ENCODE data around the gene S100G. TPM values are rescaled to one million over a fixed set of nuclear protein-coding genes. Genes with fewer than 3 reads are reported as not detected.
A peak's percentile ranks its signal among the peaks of the same experiment; 100 is the strongest.

The S100G gene
- polyA plus RNA-seq, 1 donor from 2014 or later = not detected

DNA sequence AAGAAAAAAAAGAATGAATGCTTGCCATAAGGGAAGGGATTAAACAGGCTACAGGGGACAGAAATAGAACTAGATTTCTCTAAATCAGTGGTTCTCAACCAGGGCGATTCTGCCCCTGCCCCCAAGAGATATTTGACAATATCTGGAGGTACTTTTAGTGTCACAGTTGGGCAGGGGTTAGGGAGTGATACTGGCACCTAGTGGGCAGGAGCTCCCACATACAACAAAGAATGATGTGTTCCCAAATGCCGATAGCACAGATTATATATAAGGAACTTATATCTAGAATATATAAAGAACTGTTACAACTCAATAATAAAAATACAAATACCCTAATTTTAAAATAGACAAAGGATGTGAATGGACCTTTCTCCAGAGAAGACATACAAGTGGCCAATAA lies 14.7 kb downstream of the S100G start:
- Mint-ChIP-seq H3K27ac (no peak overlapping the region), H3K4me1 (peaks cover 0 to 1% (median 0%) of the 10 kb centered on the region in 3 donors), H3K9me3 (no peaks in the 10 kb centered on the region), H3K36me3 (peaks cover 8% of the 10 kb centered on the region), H3K4me3 (no peak overlapping the region), H3K27me3 (peaks cover 2% of the 10 kb centered on the region)

DNA sequence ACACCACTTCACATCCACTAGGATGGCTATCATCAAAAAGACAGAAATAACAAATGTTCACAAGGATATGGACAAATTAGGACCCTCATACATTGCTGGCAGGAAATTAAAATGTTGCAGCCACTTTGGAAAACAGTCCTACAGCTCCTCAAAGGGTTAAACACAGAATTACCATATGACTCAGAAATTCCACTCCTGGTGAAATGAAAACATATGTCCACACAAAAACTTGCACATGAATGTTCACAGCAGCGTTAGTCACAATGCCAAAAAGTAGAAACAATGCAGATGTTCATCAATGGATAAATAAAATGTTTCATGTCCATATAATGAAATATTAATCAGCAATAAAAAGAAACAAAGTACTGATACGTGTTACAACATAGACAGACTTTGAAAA lies 15.1 kb downstream of the S100G start:
- Mint-ChIP-seq H3K27me3 (no peaks in the 10 kb centered on the region), H3K36me3 (peaks cover 8% of the 10 kb centered on the region), H3K9me3 (no peaks in the 10 kb centered on the region)

DNA sequence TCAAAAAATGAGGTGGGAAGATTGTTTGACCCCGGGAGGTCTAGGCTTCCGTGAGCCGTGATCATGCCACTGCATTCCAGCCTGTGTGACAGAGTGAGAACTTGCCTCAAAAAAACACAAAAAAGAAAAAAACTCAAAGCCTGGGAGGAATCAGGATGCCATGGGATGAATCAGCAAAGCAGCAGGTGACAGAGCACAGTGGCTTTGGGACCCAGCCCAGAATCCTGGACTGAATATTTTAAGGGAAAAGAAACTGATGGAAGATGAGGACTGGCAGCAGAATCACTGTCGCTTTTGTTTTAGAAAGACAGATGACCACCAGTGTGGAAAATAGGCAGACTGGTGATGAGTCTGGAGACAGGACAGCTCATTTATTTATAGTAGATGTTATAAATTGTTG lies 16.6 kb downstream of the S100G start:
- no peaks in the 10 kb centered on the region for H3K9me3 Mint-ChIP-seq
- no peak overlapping the region for H3K27ac Mint-ChIP-seq
- peaks cover 0 to 1% (median 0%) of the 10 kb centered on the region in 3 donors for H3K4me1 Mint-ChIP-seq
- H3K27me3 Mint-ChIP-seq = no peaks in the 10 kb centered on the region
- peaks cover 8% of the 10 kb centered on the region for H3K36me3 Mint-ChIP-seq
- H3K4me3 Mint-ChIP-seq = no peak overlapping the region

More for the DNA sequence above, 15.1 kb downstream of the S100G start:
- Mint-ChIP-seq H3K27ac (no peak overlapping the region), H3K4me3 (no peak overlapping the region), H3K4me1 (peaks cover 0 to 1% (median 0%) of the 10 kb centered on the region in 3 donors)

DNA sequence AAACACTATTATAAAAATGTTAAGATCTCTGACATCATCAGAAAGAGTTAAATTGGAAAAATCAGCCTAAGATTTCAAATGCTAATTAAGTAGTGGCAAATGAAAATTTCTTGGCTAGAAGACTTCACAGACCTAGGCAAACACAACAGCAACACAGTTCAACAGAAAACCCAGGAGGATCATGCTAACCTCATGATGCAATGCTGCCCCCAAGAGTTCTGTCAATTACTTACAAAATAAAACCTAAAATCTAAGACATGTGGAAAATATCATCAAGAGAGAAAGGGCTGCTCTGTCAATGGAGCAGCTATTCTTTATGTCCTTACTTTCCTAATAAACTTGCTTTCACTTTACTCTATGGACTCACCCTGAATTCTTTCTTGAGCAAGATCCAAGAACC lies 21.0 kb downstream of the S100G start:
- Mint-ChIP-seq H3K27me3 (no peaks in the 10 kb centered on the region), H3K36me3 (peaks cover 2% of the 10 kb centered on the region), H3K9me3 (no peaks in the 10 kb centered on the region), H3K4me3 (no peak overlapping the region), H3K4me1 (peaks cover 0 to 1% (median 0%) of the 10 kb centered on the region in 3 donors), H3K27ac (no peak overlapping the region)

DNA sequence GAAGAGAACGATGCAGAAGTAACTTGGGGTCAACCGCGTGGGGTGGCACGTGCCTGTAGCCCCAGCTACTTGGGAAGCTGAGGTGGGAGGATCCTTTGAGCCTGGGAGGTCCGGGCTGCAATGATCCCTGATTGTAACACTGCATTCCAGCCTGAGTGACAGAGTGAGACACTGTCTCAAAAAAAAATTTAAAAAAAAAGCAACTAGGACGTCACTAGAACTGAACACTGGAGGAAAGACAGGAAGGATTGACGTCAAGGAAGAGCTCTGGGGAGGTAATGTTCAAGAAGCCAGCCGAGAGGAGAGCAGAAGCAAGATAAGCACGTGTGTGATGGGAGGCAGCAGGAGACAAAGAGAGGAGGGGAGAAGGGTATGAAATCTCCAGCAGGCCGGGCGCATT lies 28.7 kb downstream of the S100G start:
- Mint-ChIP-seq H3K4me1 (no peaks in the 10 kb centered on the region), H3K27ac (no peak overlapping the region), H3K4me3 (no peak overlapping the region)

GRCh38 chrX:16683007-16683664 lies 33.2 kb downstream of the S100G start:
- Mint-ChIP-seq H3K4me1 (no peaks in the 10 kb centered on the region), H3K27ac (no peak overlapping the region), H3K36me3 (peaks cover 5% of the 10 kb centered on the region), H3K9me3 (no peaks in the 10 kb centered on the region), H3K4me3 (no peak overlapping the region), H3K27me3 (no peaks in the 10 kb centered on the region)

More for the DNA sequence above, 28.7 kb downstream of the S100G start:
- Mint-ChIP-seq H3K9me3 (no peaks in the 10 kb centered on the region), H3K36me3 (peaks cover 4% of the 10 kb centered on the region), H3K27me3 (no peaks in the 10 kb centered on the region)

DNA sequence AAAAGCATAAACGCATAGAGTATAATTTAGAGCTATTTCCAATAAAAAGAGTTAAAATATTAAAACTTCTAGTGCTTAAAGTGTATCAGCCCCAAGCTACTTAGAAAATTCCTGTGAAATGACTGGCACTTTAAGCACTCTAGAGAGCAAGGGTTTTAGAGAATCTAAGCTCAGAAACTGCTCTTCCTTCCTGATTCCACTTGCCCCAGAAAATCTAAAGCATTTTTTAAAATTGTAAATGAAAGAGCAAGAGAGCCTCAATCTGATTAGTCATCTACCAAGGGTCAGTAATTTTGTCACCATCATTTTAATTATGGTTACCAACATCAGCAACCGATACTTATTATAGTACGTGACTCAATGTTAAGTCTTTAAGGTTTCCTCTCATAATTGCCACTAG lies 37.6 kb downstream of the S100G start:
- H3K27me3 Mint-ChIP-seq = no peaks in the 10 kb centered on the region
- H3K27ac Mint-ChIP-seq = no peak overlapping the region
- no peaks in the 10 kb centered on the region for H3K9me3 Mint-ChIP-seq
- H3K4me3 Mint-ChIP-seq = no peak overlapping the region
- H3K4me1 Mint-ChIP-seq = no peaks in the 10 kb centered on the region
- H3K36me3 Mint-ChIP-seq = peaks cover 7% of the 10 kb centered on the region

GRCh38 chrX:16695079-16695676 lies 45.2 kb downstream of the S100G start:
- Mint-ChIP-seq H3K27me3 (peaks cover 2% of the 10 kb centered on the region), H3K4me3 (no peak overlapping the region), H3K27ac (peak overlapping the region in 1 of 3 donors; percentile 67), H3K36me3 (peaks cover 3% of the 10 kb centered on the region), H3K9me3 (no peaks in the 10 kb centered on the region), H3K4me1 (peaks cover 0 to 2% (median 2%) of the 10 kb centered on the region in 3 donors)

- Mint-ChIP-seq H3K27ac (no peak overlapping the region), H3K27me3 (peaks cover 2% of the 10 kb centered on the region), H3K4me1 (peaks cover 0 to 2% (median 2%) of the 10 kb centered on the region in 3 donors), H3K9me3 (no peaks in the 10 kb centered on the region), H3K4me3 (no peak overlapping the region), H3K36me3 (peaks cover 3% of the 10 kb centered on the region)
Measured at GRCh38 chrX:16696956-16697355, 47.0 kb downstream of the S100G start.

DNA sequence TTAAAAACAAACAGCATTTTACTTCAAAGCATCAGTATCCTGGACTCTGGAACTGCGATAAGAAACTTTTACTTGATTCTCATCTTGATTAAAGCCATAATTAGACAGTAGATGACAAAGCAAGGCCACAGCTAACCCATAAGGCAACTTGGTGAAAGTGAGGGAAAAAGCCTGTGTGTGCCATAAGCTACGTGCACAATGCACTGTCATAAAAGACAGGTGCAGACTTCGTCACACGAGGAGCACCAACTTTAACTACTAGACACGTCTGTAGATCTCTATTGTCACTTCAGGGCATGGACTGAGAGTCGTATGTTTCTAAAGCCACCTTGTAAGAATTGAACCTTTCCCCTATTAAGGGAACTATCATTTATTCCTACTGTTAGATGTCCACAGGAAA lies 49.4 kb downstream of the S100G start:
- H3K4me1 Mint-ChIP-seq = peaks cover 3 to 4% (median 4%) of the 10 kb centered on the region in 3 donors
- H3K27me3 Mint-ChIP-seq = peaks cover 3% of the 10 kb centered on the region
- H3K4me3 Mint-ChIP-seq = no peak overlapping the region
- no peaks in the 10 kb centered on the region for H3K9me3 Mint-ChIP-seq
- no peaks in the 10 kb centered on the region for H3K36me3 Mint-ChIP-seq
- no peak overlapping the region for H3K27ac Mint-ChIP-seq

- H3K36me3 Mint-ChIP-seq = no peaks in the 10 kb centered on the region
- H3K27me3 Mint-ChIP-seq = peaks cover 4% of the 10 kb centered on the region
- peaks cover 4 to 6% (median 5%) of the 10 kb centered on the region in 3 donors for H3K4me1 Mint-ChIP-seq
- no peak overlapping the region for H3K27ac Mint-ChIP-seq
- H3K9me3 Mint-ChIP-seq = no peaks in the 10 kb centered on the region
- no peak overlapping the region for H3K4me3 Mint-ChIP-seq
Measured at GRCh38 chrX:16700734-16701133, 50.8 kb downstream of the S100G start.

DNA sequence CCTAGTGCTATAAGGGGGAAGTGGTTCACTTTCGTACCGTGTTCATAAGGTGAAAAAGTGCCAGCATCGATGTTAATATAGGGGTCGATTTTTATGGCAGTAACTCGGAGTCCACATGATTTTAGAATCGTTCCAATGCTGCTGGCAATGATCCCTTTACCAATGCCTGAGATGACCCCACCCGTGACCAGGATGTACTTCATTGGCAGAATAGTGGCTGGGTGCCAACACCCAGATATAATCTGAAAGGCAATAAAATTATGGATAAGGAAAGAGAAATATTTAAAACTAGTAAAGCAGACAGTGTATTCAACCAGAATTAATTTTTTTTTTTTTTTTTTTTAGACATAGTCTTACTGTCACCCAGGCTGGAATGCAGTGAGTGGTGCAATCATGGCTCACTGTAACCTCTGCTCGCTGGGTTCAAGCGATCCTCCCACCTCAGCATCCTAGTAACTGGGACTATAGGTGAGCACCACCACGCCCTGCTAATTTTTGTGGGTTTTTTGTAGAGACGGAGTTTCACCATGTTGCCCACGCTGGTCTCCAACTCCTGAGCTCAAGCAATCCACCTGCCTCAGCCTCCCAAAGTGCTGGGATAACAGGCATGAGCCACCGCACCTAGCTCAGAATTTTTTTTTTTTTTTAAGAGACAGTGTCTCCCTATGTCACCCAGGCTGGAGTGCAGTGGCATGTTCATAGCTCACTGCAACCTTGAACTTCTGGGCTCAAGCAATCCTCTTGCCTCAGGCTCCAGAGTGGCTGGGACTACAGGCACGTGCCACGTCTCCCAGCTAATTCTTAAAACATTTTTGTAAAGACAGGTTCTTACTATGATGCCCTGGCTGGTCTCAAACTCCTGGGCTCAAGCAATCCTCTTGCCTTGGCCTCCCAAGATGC lies 53.0 kb downstream of the S100G start:
- H3K27me3 Mint-ChIP-seq = peaks cover 5% of the 10 kb centered on the region
- no peaks in the 10 kb centered on the region for H3K9me3 Mint-ChIP-seq
- no peak overlapping the region for H3K4me3 Mint-ChIP-seq
- H3K27ac Mint-ChIP-seq = no peak overlapping the region
- H3K36me3 Mint-ChIP-seq = no peaks in the 10 kb centered on the region
- H3K4me1 Mint-ChIP-seq = peaks cover 4 to 6% (median 5%) of the 10 kb centered on the region in 3 donors

All from IgD-negative memory B cell (primary cell).